GM12801 (cell line): ENCODE results near the gene CLMN.

Source experiments
- CTCF ChIP-seq: IDR thresholded peaks from one replicate; pipeline ENCODE4 v1.5.1; 2011; ENCODE audit warnings: control low read depth; ENCODE audit not compliant: insufficient read length; ENCODE audit errors: extremely low read depth

The CLMN gene

GRCh38 chr14:95319312-95320077 is at the start of gene CLMN:
Gene CLMN (minus strand): TSS chr14:95319908. CDS start chr14:95319792, 116 bp downstream.
- no peak for TF ChIP-seq CTCF

GRCh38 chr14:95365401-95365800 is 45.7 kb upstream of the CLMN start:
- TF ChIP-seq CTCF: no peak

- no peak for TF ChIP-seq CTCF
These were observed 44.9 kb upstream of the CLMN start for GRCh38 chr14:95364481-95365209.

GRCh38 chr14:95363468-95363954 is 43.8 kb upstream of the CLMN start:
- TF ChIP-seq CTCF: no peak

GRCh38 chr14:95362138-95362494 is 42.4 kb upstream of the CLMN start:
- no peak for TF ChIP-seq CTCF

GRCh38 chr14:95361373-95362137 is 41.8 kb upstream of the CLMN start:
- TF ChIP-seq CTCF: no peak

- TF ChIP-seq CTCF: no peak
These were observed 41.1 kb upstream of the CLMN start for GRCh38 chr14:95360828-95361227.
